IMR-90 (cell line): Measurements from ENCODE around the gene NPLOC4. TPM values are rescaled to one million over a fixed set of nuclear protein-coding genes. Genes with fewer than 3 reads are reported as not detected.

ENCODE experiments used
- ATAC-seq: fragments of 200-7000 bp; cut with Tn5 transposase; 2 replicates; pipeline ENCODE4 v1.9.1; 2020; ENCODE audit warnings: low read depth, mild to moderate bottlenecking, moderate library complexity
- BruUV-seq: library from RNA; stranded (reverse); fragments of 400-500 nt; replicated peaks from 2 replicates; lab custom pipeline; 2021; lab: Mats Ljungman, UMichigan
- CTCF ChIA-PET: fragments of 300-600 bp; formaldehyde crosslinking; extraction: SDS; loops from one replicate; lab custom pipeline; 2021; ENCODE audit warnings: antibody characterized with exemption; lab: Yijun Ruan, JAX
- POLR2A ChIA-PET: fragments of 300-600 bp; sonication (Branson Sonifier 250); formaldehyde crosslinking; loops from one replicate; lab custom pipeline; 2022; ENCODE audit warnings: antibody characterized with exemption; ENCODE audit not compliant: unreplicated experiment; lab: Charles Lee
- DNase-seq: peaks from one replicate; pipeline ENCODE4 v3.0.0; 2013
- H2AFZ ChIP-seq: replicated peaks from 2 replicates; pipeline ENCODE3; 2013; ENCODE audit warnings: low read length, mild to moderate bottlenecking; ENCODE audit not compliant: poor library complexity
- H2AK5ac ChIP-seq: 2 replicates; pipeline ENCODE4 v1.6.1; 2013; ENCODE audit warnings: low read depth, low read length, inconsistent platforms
- H2AK9ac ChIP-seq: replicated peaks from 2 replicates; pipeline ENCODE3; 2013; ENCODE audit warnings: mild to moderate bottlenecking, low read depth, low read length, moderate library complexity; ENCODE audit not compliant: poor library complexity
- H2BK120ac ChIP-seq: 2 replicates; pipeline ENCODE4 v1.6.1; 2013; ENCODE audit warnings: low read depth, low read length, inconsistent platforms
- H2BK15ac ChIP-seq: 3 replicates; pipeline ENCODE4 v1.6.1; 2013; ENCODE audit warnings: low read depth, low read length, inconsistent platforms
- H2BK20ac ChIP-seq: 2 replicates; pipeline ENCODE4 v1.6.1; 2013; ENCODE audit warnings: low read depth, mild to moderate bottlenecking, inconsistent platforms, low read length, moderate library complexity
- H2BK5ac ChIP-seq: 2 replicates; pipeline ENCODE4 v1.6.1; 2013; ENCODE audit warnings: mild to moderate bottlenecking, low read depth, low read length, inconsistent platforms; ENCODE audit not compliant: poor library complexity, severe bottlenecking
- H3K14ac ChIP-seq: replicated peaks from 2 replicates; pipeline ENCODE4 v1.6.1; 2013; ENCODE audit warnings: low read depth, low read length, inconsistent platforms
- H3K18ac ChIP-seq: 2 replicates; pipeline ENCODE4 v1.6.1; 2013; ENCODE audit warnings: low read depth, low read length, control low read depth
- H3K23ac ChIP-seq: 2 replicates; pipeline ENCODE4 v1.6.1; 2013; ENCODE audit warnings: low read depth, low read length, inconsistent platforms
- H3K27ac ChIP-seq: 2 replicates; pipeline ENCODE4 v1.5.1; 2013; ENCODE audit warnings: mild to moderate bottlenecking, control low read depth, low read length; ENCODE audit not compliant: insufficient read depth
- H3K27me3 ChIP-seq: 2 replicates; pipeline ENCODE4 v1.6.1; 2013; ENCODE audit warnings: low read length; ENCODE audit not compliant: control insufficient read depth, insufficient read depth
- H3K36me3 ChIP-seq: 2 replicates; pipeline ENCODE4 v1.6.1; 2013; ENCODE audit warnings: low read length, mixed read lengths; ENCODE audit not compliant: control insufficient read depth, insufficient read depth
- H3K4ac ChIP-seq: 2 replicates; pipeline ENCODE4 v1.6.1; 2013; ENCODE audit warnings: low read depth, low read length, inconsistent platforms
- H3K4me1 ChIP-seq: 2 replicates; pipeline ENCODE4 v1.6.1; 2013; ENCODE audit warnings: low read length, mixed read lengths; ENCODE audit not compliant: control insufficient read depth, insufficient read depth
- H3K4me2 ChIP-seq: 2 replicates; pipeline ENCODE4 v1.6.1; 2013; ENCODE audit warnings: low read depth, mild to moderate bottlenecking, control low read depth, low read length, moderate library complexity
- H3K4me3 ChIP-seq: 2 replicates; pipeline ENCODE4 v1.5.1; 2013; ENCODE audit warnings: low read depth, mild to moderate bottlenecking, control low read depth, low read length, moderate library complexity; ENCODE audit not compliant: insufficient read depth
- H3K56ac ChIP-seq: 2 replicates; pipeline ENCODE4 v1.6.1; 2013; ENCODE audit warnings: low read length, inconsistent platforms; ENCODE audit not compliant: insufficient read depth; ENCODE audit errors: extremely low read depth
- H3K79me1 ChIP-seq, 2 experiments: 2 replicates each; pipeline ENCODE4 v1.6.1; 2013; ENCODE audit warnings: low read length in 2 of 2, inconsistent platforms in 1 of 2, low read depth in 1 of 2
- H3K9ac ChIP-seq: 2 replicates; pipeline ENCODE4 v1.6.1; 2013; ENCODE audit warnings: low read depth, low read length, control low read depth
- H3K9me1 ChIP-seq: 2 replicates; pipeline ENCODE4 v1.6.1; 2013; ENCODE audit warnings: low read length, inconsistent platforms; ENCODE audit not compliant: insufficient read depth
- H3K9me3 ChIP-seq: 2 replicates; pipeline ENCODE4 v1.6.1; 2013; ENCODE audit warnings: low read length; ENCODE audit not compliant: control insufficient read depth, insufficient read depth
- H4K20me1 ChIP-seq: 2 replicates; pipeline ENCODE4 v1.6.1; 2013; ENCODE audit warnings: low read length, inconsistent platforms; ENCODE audit not compliant: insufficient read depth
- H4K5ac ChIP-seq: 2 replicates; pipeline ENCODE4 v1.6.1; 2013; ENCODE audit warnings: mild to moderate bottlenecking, low read depth, low read length, control low read depth
- H4K8ac ChIP-seq, 2 experiments: 2 replicates each; pipeline ENCODE4 v1.6.1; 2013; ENCODE audit warnings: low read depth in 2 of 2, low read length in 2 of 2, control low read depth in 1 of 2, inconsistent platforms in 1 of 2
- H4K91ac ChIP-seq: 2 replicates; pipeline ENCODE4 v1.6.1; 2013; ENCODE audit warnings: low read depth, low read length, inconsistent platforms; ENCODE audit not compliant: insufficient read depth
- FOS ChIP-seq: fragments of 150-350 bp; IDR thresholded peaks from 2 replicates; pipeline ENCODE4 v1.6.1; 2016; ENCODE audit warnings: low read depth, low read length
- POLR2A ChIP-seq: IDR thresholded peaks from 2 replicates; pipeline ENCODE4 v1.6.1; 2012; ENCODE audit warnings: mild to moderate bottlenecking, low read depth, low read length
- RCOR1 ChIP-seq: IDR thresholded peaks from 2 replicates; pipeline ENCODE4 v1.6.1; 2012; ENCODE audit warnings: mild to moderate bottlenecking, low read length, improper control_type of control experiment; ENCODE audit not compliant: insufficient replicate concordance
- SMC3 ChIP-seq: fragments of 150-350 bp; IDR thresholded peaks from 2 replicates; pipeline ENCODE4 v1.6.1; 2016; ENCODE audit warnings: low read depth, mild to moderate bottlenecking, antibody characterized with exemption, low read length, moderate library complexity
- WGBS, 2 experiments: methylation state at CpG; one replicate each; pipeline versions ENCODE4 v1.1.5 to v1.1.7; 2013; ENCODE audit warnings: missing lambda C conversion rate in 2 of 2; ENCODE audit not compliant: insufficient read length in 1 of 2; ENCODE audit errors: extremely low coverage in 2 of 2; 5-methylcytosine and 5-hydroxymethylcytosine counted together
- dilution Hi-C: fragments of 300-500 bp; cut with HindIII; formaldehyde crosslinking; loops from one replicate; pipeline ENCODE4 v1.14.3; 2018; ENCODE audit warnings: low sequenced_read_pairs; ENCODE audit not compliant: unreplicated experiment
- in situ Hi-C: fragments of 300-500 bp; cut with MboI; formaldehyde crosslinking; loops from 3 replicates; pipeline ENCODE4 v1.14.3; 2019; ENCODE audit warnings: low sequenced_read_pairs, inconsistent platforms, mixed read lengths
- intact Hi-C: fragments of 100-400 bp; cut with micrococcal nuclease; formaldehyde crosslinking; loops from 2 replicates; pipeline ENCODE4 v1.10.0; 2022
- polyA plus RNA-seq, 3 experiments: library from polyadenylated mRNA; depleted of rRNA; stranded (reverse); fragments of >200 nt; gene quantifications; 2 replicates each; pipeline ENCODE4 v1.2.3, GENCODE V29; 2012; ENCODE audit warnings: low replicate concordance in 1 of 3
- total RNA-seq: library from RNA; depleted of rRNA; stranded (reverse); fragments of >200 nt; gene quantifications from 2 replicates; pipeline ENCODE4 v1.2.3, GENCODE V29; 2012
- TF ChIP-seq, protein P1 (sequence below): conservative IDR thresholded peaks from 2 replicates; pipeline ENCODE4 v1.5.1; 2012; ENCODE audit warnings: mild to moderate bottlenecking, low read depth, low read length, improper control_type of control experiment
- TF ChIP-seq, protein P2 (sequence below): fragments of 150-350 bp; IDR thresholded peaks from 2 replicates; pipeline ENCODE4 v1.6.1; 2016; ENCODE audit warnings: low read depth, mild to moderate bottlenecking, low read length, moderate library complexity, borderline replicate concordance
- TF ChIP-seq, protein P3 (sequence below): fragments of 150-350 bp; IDR thresholded peaks from 2 replicates; pipeline ENCODE4 v1.6.1; 2017; ENCODE audit warnings: mild to moderate bottlenecking, antibody characterized with exemption, low read length, low read depth

Gene NPLOC4
- total and polyA plus RNA-seq, 2 of the 4 experiments (the other 2 are of a cell fraction) = 70.4 to 78.3 TPM

DNA sequence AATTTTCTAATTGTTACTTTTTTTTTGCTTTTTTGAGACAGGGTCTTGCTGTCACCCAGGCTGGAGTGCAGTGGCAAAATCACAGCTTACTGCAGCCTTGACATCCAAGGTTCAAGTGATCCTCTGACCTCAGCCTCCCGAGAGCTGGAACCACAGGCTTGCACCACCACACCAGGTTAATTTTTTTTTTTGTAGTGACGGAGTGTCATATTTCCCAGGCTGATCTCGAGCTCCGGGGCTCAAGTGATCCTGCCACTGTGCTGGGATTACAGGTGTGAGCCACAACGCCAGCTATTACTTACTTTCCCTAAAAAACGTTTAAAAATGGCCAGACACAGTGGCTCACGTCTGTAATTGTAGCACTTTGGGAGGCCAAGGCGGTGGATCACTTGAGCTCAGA is 6.6 kb downstream of the NPLOC4 start:
- no peak overlapping the region for H2BK120ac ChIP-seq
- H3K4me2 ChIP-seq = no peak overlapping the region
- dilution Hi-C loops (no loop called here), intact Hi-C loops (no loop called here), in situ Hi-C loops (no loop called here)
- no peak overlapping the region for H2BK15ac ChIP-seq
- H3K23ac ChIP-seq = no peak overlapping the region
- H2BK5ac ChIP-seq = no peak overlapping the region
- no peak overlapping the region for H4K5ac ChIP-seq
- H3K27ac ChIP-seq = no peak overlapping the region
- H2AK5ac ChIP-seq = no peak overlapping the region
- no peak for ATAC-seq
- H2BK20ac ChIP-seq = no peak overlapping the region
- no peak overlapping the region for H4K8ac ChIP-seq
- no peaks in the 10 kb centered on the region for H3K27me3 ChIP-seq
- H3K79me1 ChIP-seq = peaks cover 16 to 36% of the 10 kb centered on the region in 2 experiments
- BruUV-seq = no TSS peak
- peaks cover 11% of the 10 kb centered on the region for H3K9me1 ChIP-seq
- no peaks in the 10 kb centered on the region for H3K9me3 ChIP-seq
- H3K56ac ChIP-seq = no peak overlapping the region
- no peak overlapping the region for H3K4me3 ChIP-seq
- H4K91ac ChIP-seq = no peak overlapping the region
- CTCF ChIA-PET = interaction anchor here (0.6 kb wide), 1 partner anchor 16 kb away, joined by 7 read pairs; no protein-coding TSS in a partner anchor
- WGBS, 2 experiments = 96% methylated on average over 3 of the region's 8 CpGs; no CpG with 5 or more reads in 1 of the 2 experiments
- no peak for DNase-seq
- H3K14ac ChIP-seq = no peak overlapping the region
- H4K20me1 ChIP-seq = peaks cover 51% of the 10 kb centered on the region
- TF ChIP-seq, protein P1, sequence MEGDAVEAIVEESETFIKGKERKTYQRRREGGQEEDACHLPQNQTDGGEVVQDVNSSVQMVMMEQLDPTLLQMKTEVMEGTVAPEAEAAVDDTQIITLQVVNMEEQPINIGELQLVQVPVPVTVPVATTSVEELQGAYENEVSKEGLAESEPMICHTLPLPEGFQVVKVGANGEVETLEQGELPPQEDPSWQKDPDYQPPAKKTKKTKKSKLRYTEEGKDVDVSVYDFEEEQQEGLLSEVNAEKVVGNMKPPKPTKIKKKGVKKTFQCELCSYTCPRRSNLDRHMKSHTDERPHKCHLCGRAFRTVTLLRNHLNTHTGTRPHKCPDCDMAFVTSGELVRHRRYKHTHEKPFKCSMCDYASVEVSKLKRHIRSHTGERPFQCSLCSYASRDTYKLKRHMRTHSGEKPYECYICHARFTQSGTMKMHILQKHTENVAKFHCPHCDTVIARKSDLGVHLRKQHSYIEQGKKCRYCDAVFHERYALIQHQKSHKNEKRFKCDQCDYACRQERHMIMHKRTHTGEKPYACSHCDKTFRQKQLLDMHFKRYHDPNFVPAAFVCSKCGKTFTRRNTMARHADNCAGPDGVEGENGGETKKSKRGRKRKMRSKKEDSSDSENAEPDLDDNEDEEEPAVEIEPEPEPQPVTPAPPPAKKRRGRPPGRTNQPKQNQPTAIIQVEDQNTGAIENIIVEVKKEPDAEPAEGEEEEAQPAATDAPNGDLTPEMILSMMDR = no peak
- no peak for TF ChIP-seq FOS
- TF ChIP-seq, protein P2, sequence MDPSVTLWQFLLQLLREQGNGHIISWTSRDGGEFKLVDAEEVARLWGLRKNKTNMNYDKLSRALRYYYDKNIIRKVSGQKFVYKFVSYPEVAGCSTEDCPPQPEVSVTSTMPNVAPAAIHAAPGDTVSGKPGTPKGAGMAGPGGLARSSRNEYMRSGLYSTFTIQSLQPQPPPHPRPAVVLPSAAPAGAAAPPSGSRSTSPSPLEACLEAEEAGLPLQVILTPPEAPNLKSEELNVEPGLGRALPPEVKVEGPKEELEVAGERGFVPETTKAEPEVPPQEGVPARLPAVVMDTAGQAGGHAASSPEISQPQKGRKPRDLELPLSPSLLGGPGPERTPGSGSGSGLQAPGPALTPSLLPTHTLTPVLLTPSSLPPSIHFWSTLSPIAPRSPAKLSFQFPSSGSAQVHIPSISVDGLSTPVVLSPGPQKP = no peak
- no peak for TF ChIP-seq POLR2A
- TF ChIP-seq RCOR1 = no peak
- TF ChIP-seq SMC3 = no peak
- TF ChIP-seq, protein P3, sequence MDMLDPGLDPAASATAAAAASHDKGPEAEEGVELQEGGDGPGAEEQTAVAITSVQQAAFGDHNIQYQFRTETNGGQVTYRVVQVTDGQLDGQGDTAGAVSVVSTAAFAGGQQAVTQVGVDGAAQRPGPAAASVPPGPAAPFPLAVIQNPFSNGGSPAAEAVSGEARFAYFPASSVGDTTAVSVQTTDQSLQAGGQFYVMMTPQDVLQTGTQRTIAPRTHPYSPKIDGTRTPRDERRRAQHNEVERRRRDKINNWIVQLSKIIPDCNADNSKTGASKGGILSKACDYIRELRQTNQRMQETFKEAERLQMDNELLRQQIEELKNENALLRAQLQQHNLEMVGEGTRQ = no peak
- POLR2A ChIA-PET = no interaction called here
- peaks cover under 1% of the 10 kb centered on the region for H3K4me1 ChIP-seq
- no peak overlapping the region for H3K9ac ChIP-seq
- no peak overlapping the region for H2AK9ac ChIP-seq
- no peak overlapping the region for H3K4ac ChIP-seq
- H3K18ac ChIP-seq = no peak overlapping the region
- peaks cover 29% of the 10 kb centered on the region for H3K36me3 ChIP-seq
- H2AFZ ChIP-seq = no peak overlapping the region
